Muscle layer of colon (tissue), 2 donors: Measurements from ENCODE around the gene EIF3L.

Experiments
- H3K27ac ChIP-seq: one replicate; pipeline ENCODE4 v1.7.0; 2013; ENCODE audit warnings: low read depth, mild to moderate bottlenecking, low read length, moderate library complexity
- H3K27me3 ChIP-seq, 2 donors: one replicate each; pipeline ENCODE4 v1.7.0; 2013; ENCODE audit warnings: low read length in 2 of 2, mild to moderate bottlenecking in 2 of 2; ENCODE audit not compliant: insufficient read depth in 2 of 2, control insufficient read depth in 1 of 2
- H3K36me3 ChIP-seq: one replicate; pipeline ENCODE4 v1.7.0; 2013; ENCODE audit warnings: mild to moderate bottlenecking, low read length; ENCODE audit not compliant: insufficient read depth
- H3K4me1 ChIP-seq: one replicate; pipeline ENCODE4 v1.7.0; 2013; ENCODE audit warnings: mild to moderate bottlenecking, low read length; ENCODE audit not compliant: insufficient read depth
- H3K4me3 ChIP-seq, 2 donors: one replicate each; pipeline ENCODE4 v1.7.0; 2013; ENCODE audit warnings: low read length in 2 of 2, low read depth in 1 of 2, mild to moderate bottlenecking in 1 of 2, moderate library complexity in 1 of 2
- H3K9ac ChIP-seq: one replicate; pipeline ENCODE4 v1.7.0; 2013; ENCODE audit warnings: low read length
- H3K9me3 ChIP-seq: one replicate; pipeline ENCODE4 v1.7.0; 2013; ENCODE audit warnings: mild to moderate bottlenecking, low read length
- donor health status: abdominal sarcoma.
- donor health status: Adenocarcinoma of cecum.

Gene EIF3L

DNA sequence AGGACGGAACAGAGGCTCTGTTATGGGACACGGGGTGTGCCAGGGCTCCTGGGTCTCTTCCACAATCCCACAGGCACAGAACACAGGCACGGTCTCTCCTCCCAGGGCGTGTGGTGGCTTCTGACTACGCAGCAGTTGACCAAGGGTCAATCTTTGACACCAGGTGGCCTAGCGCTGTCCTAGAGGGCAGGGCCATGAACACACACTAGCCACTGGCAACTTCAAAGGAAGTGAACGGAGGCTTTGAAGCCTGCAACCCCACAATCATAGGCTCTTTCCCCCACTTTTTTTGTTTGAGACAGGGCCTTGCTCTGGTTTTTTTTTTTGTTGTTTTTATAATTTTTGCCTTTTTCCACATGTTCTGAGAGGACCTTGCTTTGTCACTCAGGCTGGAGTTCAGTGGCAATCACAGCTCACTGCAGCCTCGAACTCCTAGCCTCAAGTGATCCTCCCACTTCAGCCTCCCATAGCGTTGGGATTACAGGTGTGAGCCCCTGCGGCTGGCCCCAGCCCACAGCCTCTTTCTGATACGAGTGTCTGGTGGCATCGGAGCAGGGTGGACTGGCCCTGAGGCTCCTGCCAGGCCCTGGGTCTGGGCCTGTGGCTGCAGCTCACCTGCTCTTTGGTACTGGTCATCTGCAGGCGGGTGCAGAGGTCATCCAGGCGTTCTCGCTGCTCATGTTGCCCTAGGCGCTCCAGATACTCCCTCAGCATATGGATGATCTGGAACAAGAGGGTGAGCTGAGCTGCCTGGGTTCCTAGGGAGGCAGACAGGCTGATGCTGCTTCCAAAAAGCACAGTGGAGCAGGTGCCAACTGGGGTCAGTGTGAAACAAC is 17.0 kb upstream of the EIF3L start:
- peaks cover 54% of the 10 kb centered on the region for H3K36me3 ChIP-seq
- H3K9me3 ChIP-seq, result no peaks in the 10 kb centered on the region
- no peak overlapping the region for H3K9ac ChIP-seq
- H3K4me1 ChIP-seq, result peaks cover 2% of the 10 kb centered on the region
- no peak overlapping the region for H3K4me3 ChIP-seq
- no peak overlapping the region for H3K27ac ChIP-seq
- no peaks in the 10 kb centered on the region for H3K27me3 ChIP-seq

DNA sequence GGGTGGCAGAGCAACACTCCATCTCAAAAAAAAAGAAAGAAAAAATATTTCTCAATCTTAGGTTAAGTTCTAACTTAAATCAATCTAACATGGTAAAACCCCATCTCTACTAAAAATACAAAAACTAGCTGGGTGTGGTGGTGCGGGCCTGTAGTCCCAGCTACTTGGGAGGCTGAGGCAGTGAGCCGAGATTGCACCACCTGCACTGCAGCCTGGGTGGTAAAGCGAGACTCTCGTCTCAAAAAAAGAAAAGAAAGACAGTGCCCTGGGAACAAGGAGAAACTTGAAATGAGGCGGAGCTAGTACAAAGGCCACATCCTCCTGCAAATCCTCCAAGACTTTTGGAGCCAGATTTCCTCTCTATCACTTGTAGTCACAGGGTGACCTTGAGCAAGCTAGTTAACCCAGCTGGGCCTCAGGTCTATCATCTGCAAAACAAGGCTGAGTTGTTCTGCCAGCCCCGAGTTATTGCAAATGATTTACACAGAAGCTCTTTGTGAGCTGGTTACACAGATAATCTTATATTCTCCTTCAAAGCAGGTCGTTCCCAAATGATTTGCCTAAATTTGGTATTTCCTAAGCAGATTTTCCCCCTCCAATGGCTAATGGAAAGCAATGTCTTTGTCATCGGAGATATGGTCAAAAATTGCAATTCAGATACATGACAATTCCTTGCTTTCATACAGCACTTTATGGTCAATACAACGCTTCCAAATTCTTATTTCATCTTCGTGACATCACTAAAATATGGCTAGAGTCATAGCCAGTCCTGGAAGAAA is 7.0 kb upstream of the EIF3L start:
- H3K4me1 ChIP-seq, result peaks cover 10% of the 10 kb centered on the region
- no peak overlapping the region for H3K9ac ChIP-seq
- no peaks in the 10 kb centered on the region for H3K9me3 ChIP-seq
- no peak overlapping the region for H3K27ac ChIP-seq
- H3K27me3 ChIP-seq, result no peaks in the 10 kb centered on the region
- H3K4me3 ChIP-seq, result no peak overlapping the region
- peaks cover 22% of the 10 kb centered on the region for H3K36me3 ChIP-seq

DNA sequence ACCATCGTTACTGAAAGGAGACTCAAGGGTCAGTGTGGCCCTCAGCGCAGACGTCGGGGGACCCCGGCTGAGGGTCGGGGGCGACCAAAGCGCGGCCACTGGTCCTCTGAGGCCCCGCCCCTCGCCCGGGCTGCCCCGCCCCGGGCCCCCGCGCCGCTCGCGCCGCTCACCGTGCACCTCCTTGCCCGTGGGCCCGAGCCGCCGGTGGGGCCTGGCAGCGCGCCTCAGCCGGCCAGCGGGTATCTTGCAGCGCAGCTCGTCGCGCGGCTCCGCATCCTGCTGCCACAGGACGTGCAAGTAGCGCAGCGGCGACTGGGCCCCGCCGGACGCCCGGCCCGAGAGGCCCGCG is 5.5 kb upstream of the EIF3L start:
- Histone ChIP-seq H3K9ac (no peak overlapping the region), H3K36me3 (peaks cover 9% of the 10 kb centered on the region), H3K9me3 (no peaks in the 10 kb centered on the region), H3K4me3 (peak overlapping the region; percentile 54 to 70), H3K27me3 (no peaks in the 10 kb centered on the region), H3K4me1 (peaks cover 10% of the 10 kb centered on the region), H3K27ac (peak overlapping the region; percentile 70)

DNA sequence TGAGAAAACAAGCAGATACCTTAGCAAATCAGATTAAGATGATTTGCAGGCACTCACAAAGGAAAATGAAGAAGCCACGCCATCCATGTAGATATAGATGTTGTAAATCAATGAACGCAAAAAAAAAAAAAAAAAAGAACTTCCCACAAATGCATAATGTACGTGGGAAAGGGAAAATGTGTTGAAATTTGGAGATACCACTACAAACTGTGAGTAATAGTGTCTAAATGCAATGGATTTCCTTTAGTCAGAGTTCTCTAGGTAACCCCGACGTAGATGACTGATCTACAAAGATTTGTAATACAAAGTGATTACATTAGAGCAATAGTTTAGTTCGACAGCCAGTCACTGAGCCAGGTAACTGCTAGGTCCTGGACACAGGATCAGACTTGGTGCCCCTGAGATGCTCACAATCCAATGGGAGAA is 4.3 kb upstream of the EIF3L start:
- H3K4me1 ChIP-seq, result peaks cover 13% of the 10 kb centered on the region
- H3K36me3 ChIP-seq, result peaks cover 1% of the 10 kb centered on the region
- H3K27ac ChIP-seq, result peak overlapping the region; percentile 31
- no peaks in the 10 kb centered on the region for H3K9me3 ChIP-seq
- no peaks in the 10 kb centered on the region for H3K27me3 ChIP-seq
- peak overlapping the region in 1 of 2 donors; percentile 70 for H3K4me3 ChIP-seq
- no peak overlapping the region for H3K9ac ChIP-seq

DNA sequence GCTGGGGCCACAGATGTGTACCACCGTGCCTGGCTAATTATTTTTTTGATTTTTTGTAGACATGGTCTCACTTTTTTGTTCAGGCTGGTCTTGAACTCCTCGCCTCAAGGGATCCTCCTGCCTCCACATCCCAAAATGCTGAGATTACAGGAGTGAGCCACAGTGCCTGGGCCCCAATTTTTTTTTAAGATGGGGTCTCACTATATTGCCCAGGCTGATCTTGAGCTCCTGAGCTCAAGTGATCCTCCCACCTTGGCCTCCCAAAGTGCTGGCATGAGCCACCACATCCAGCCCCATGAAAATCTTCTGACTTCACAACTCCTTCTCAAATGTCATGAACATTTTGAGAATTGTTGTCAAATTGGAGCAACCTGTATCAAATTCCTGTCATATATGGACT is 2.8 kb upstream of the EIF3L start:
- Histone ChIP-seq H3K9me3 (no peaks in the 10 kb centered on the region), H3K27me3 (no peaks in the 10 kb centered on the region), H3K4me3 (no peak overlapping the region), H3K4me1 (peaks cover 24% of the 10 kb centered on the region), H3K36me3 (peaks cover 4% of the 10 kb centered on the region), H3K9ac (no peak overlapping the region), H3K27ac (no peak overlapping the region)

DNA sequence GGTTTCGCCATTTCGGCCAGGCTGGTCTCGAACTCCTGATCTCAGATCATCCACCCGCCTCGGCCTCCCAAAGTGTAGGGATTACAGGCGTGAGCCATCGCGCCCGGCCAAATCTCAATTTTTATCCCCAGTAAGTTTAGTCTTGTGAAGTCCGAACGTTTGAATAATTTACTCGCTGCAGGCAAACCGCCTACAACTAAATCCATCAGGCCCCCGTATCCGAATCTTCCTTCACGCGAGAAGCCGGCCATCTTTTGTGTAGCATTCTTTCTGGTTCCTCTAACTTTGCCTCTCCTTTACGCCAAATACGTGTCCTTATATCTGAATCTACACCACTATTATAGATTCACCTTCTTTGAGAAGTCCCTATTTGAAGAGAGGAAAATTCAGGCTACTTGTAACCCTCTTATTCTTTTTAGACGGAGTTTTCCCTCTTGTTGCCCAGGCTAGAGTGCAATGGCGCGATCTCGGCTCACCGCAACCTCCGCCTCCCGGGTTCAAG is 581 bp upstream of the EIF3L start:
- Histone ChIP-seq H3K9ac (peak overlapping the region; percentile 44), H3K27me3 (no peaks in the 10 kb centered on the region), H3K27ac (peak overlapping the region; percentile 67)

DNA sequence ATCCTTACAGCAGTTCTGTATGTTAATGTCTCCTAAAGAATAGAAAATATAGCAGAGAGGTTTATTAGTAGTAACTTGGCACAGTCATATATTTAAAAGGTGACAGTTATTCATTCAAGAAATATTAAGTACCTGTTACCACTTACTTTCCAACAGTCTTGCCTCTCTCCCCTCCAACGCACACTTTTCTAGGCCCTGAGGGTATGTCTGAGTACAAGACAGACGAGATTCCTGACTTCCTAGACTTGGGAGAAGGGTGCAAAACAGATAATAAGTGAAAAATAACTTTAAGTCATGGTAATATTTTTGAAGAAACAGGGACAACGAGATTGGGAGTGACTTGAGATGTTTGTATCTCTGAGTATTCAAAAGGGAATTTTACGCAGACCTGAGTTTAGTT is 1.6 kb downstream of the EIF3L start:
- no peak overlapping the region for H3K4me3 ChIP-seq
- no peak overlapping the region for H3K27ac ChIP-seq
- peaks cover 36% of the 10 kb centered on the region for H3K36me3 ChIP-seq

More for the DNA sequence above, 581 bp upstream of the EIF3L start:
- Histone ChIP-seq H3K36me3 (peaks cover 19% of the 10 kb centered on the region), H3K4me1 (peaks cover 13% of the 10 kb centered on the region), H3K4me3 (peak overlapping the region; percentile 53 to 89), H3K9me3 (no peaks in the 10 kb centered on the region)

DNA sequence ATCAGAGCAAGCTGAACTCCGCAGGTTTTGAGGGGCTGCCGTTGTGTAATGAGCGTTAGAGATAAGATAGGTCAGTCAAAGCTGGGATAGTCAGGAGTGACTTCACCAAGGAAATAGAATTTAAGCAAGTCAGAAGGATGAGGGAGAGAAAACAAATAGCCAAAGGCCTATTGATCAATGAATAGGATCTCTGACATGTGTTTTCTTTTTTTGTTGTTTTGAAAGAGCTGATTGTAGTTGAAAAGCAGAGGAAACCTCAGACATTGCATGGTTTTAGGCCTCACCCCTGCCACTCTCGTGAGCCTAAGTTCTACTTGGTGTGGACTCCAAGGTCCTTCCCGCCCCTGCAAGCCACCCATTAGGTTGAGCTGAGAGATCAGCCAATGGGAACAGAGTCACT is 3.2 kb downstream of the EIF3L start:
- Histone ChIP-seq H3K27me3 (no peaks in the 10 kb centered on the region), H3K36me3 (peaks cover 44% of the 10 kb centered on the region), H3K27ac (no peak overlapping the region), H3K4me3 (no peak overlapping the region), H3K9me3 (no peaks in the 10 kb centered on the region), H3K4me1 (peaks cover 31% of the 10 kb centered on the region), H3K9ac (no peak overlapping the region)

More for the DNA sequence above, 1.6 kb downstream of the EIF3L start:
- Histone ChIP-seq H3K4me1 (peaks cover 31% of the 10 kb centered on the region), H3K27me3 (no peaks in the 10 kb centered on the region), H3K9me3 (no peaks in the 10 kb centered on the region), H3K9ac (no peak overlapping the region)

DNA sequence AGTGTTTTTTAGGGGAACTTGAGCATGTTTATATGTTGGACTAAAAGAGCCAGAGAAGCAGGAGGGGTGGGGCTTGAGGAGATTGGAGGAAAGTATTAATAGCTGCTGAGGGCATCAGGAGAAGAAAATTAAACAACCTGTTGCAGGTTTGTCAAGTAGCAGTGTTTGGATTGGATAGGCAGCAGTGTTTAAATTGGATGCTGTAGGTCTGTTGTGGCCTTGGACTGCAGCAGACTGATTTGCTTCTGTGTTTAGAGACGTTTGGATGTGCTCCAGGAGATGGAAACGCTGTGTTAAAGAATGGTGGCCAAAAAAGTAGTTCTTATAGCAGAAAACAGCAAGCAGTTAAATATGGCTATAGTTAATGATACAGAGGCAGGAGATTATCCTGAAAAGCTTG is 5.7 kb downstream of the EIF3L start:
- peaks cover 28% of the 10 kb centered on the region for H3K4me1 ChIP-seq
- H3K36me3 ChIP-seq, result peaks cover 59% of the 10 kb centered on the region
- H3K9me3 ChIP-seq, result no peaks in the 10 kb centered on the region
- no peak overlapping the region for H3K27ac ChIP-seq
- no peak overlapping the region for H3K4me3 ChIP-seq
- no peaks in the 10 kb centered on the region for H3K27me3 ChIP-seq
- H3K9ac ChIP-seq, result no peak overlapping the region

DNA sequence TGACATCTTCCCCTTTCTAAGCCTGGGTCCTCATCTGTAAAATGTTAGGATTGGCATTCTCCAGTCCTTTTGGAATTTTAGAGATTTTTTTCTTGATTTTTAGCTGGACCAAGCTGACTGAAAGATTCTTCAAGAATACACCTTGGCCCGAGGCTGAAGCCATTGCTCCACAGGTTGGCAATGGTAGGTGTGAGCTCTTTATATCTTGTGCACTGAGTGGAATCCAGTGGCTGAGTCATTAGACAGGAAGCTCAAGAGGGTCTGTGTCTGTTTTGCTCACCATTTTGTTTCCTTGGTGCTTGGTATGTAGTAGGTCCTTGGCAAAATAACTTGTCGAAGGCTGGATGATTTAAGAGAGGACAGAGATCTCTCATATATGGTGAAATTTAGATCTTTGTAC is 6.2 kb downstream of the EIF3L start:
- H3K9ac ChIP-seq, result no peak overlapping the region
- peaks cover 23% of the 10 kb centered on the region for H3K4me1 ChIP-seq
- H3K27ac ChIP-seq, result no peak overlapping the region
- no peaks in the 10 kb centered on the region for H3K9me3 ChIP-seq
- H3K36me3 ChIP-seq, result peaks cover 64% of the 10 kb centered on the region
- no peak overlapping the region for H3K4me3 ChIP-seq
- H3K27me3 ChIP-seq, result no peaks in the 10 kb centered on the region

DNA sequence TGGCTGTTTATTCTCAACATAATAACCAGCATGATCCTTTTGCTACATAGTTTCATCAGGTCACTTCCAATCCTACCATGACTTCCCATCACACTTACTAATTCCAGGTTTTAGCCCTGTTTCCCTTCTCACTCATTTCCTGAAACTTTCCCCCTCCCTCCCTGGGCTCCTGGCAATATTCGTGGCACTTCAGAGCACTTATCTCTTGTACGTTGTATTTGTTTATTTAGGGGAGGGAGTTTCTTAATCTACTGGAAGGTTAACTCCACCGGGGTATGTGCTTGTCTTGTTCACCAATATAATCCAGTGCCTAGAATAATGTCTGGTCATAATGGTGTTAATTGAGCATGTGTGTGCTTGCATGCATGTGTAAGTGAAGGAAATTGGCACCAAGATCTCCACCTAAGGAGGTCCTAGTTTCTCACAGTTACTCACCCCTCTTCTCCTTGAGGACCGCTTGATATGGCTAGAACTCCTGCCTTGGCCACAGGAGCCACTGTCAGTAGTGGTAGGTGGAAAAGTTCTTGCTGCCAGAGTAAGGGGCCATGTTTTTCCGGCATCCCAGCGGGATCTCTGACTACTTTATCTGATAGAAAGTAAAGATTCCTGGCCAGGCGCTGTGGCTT is 11.7 kb downstream of the EIF3L start:
- peaks cover 20% of the 10 kb centered on the region for H3K4me1 ChIP-seq
- H3K36me3 ChIP-seq, result peaks cover 75% of the 10 kb centered on the region
- no peaks in the 10 kb centered on the region for H3K9me3 ChIP-seq
- no peak overlapping the region for H3K9ac ChIP-seq
- H3K27me3 ChIP-seq, result no peaks in the 10 kb centered on the region
- no peak overlapping the region for H3K4me3 ChIP-seq
- no peak overlapping the region for H3K27ac ChIP-seq
